ENCODE measurements around the gene ADAM22. TPM values are rescaled to one million over a fixed set of nuclear protein-coding genes. Genes with fewer than 3 reads are reported as not detected.

ADAM22 gene
- total and polyA plus RNA-seq, 7 donors, result under 0.01 to 3.5 (median 1.4) TPM

DNA sequence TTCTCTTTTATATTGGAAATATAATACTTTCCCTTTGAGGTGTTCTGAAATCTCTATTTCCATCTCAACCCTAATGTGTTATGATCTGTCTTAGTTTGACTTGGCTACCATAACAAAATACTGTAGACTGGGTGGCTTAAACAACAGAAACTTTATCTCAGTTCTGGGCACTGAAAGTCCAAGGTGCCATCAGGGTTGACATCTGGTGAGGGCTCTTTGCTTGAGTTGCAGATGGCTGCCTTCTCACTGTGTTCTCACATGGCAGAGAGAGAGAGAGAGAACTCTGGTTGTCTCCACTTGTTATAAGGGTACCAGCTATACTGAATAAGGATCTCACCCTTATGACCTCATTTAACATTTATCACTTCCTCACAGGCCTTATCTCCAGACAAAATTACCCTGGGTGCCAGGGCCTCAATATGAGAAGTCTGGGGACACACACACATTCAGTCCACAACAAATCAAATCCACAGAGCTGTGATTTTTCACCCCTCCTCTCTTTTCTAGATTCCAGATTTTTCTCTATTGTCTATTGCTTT, 181.3 kb downstream of the ADAM22 start:
- intact Hi-C loops (cut with DNase I), result no loop called here
- no peaks in the 10 kb centered on the region for H3K27me3 ChIP-seq
- no peaks in the 10 kb centered on the region for H3K9me3 ChIP-seq
- H3K4me3 ChIP-seq, result no peak overlapping the region
- peaks cover 0 to 4% (median 0%) of the 10 kb centered on the region in 4 donors for H3K4me1 ChIP-seq
- DNase-seq, result no peak
- H3K27ac ChIP-seq, result no peak overlapping the region
- H3K36me3 ChIP-seq, result no peaks in the 10 kb centered on the region
- TF ChIP-seq POLR2A (IDR thresholded peaks at IDR 0.05), result no peak

DNA sequence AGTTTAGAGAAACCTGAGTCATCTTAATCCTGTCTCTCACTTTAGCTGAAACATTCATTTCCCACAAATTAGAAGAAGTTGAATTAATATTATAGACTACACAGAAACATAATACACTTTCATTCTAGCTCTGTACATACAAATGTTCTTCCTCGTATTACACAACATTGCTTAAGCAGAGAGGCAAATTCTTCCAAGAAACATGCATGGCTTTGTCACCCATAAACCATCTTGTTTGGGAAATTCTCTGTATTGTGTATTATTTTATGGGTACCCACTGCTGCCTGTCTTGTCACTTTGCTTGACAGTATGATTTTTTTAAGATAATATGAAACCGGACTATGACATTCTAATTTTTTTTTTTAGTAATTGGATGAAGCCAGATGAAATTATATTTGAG, 181.8 kb downstream of the ADAM22 start:
- Histone ChIP-seq H3K9me3 (no peaks in the 10 kb centered on the region), H3K4me3 (no peak overlapping the region), H3K27ac (no peak overlapping the region), H3K4me1 (peaks cover 0 to 4% (median 0%) of the 10 kb centered on the region in 4 donors), H3K36me3 (no peaks in the 10 kb centered on the region), H3K27me3 (no peaks in the 10 kb centered on the region)
- TF ChIP-seq, protein P1, sequence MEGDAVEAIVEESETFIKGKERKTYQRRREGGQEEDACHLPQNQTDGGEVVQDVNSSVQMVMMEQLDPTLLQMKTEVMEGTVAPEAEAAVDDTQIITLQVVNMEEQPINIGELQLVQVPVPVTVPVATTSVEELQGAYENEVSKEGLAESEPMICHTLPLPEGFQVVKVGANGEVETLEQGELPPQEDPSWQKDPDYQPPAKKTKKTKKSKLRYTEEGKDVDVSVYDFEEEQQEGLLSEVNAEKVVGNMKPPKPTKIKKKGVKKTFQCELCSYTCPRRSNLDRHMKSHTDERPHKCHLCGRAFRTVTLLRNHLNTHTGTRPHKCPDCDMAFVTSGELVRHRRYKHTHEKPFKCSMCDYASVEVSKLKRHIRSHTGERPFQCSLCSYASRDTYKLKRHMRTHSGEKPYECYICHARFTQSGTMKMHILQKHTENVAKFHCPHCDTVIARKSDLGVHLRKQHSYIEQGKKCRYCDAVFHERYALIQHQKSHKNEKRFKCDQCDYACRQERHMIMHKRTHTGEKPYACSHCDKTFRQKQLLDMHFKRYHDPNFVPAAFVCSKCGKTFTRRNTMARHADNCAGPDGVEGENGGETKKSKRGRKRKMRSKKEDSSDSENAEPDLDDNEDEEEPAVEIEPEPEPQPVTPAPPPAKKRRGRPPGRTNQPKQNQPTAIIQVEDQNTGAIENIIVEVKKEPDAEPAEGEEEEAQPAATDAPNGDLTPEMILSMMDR (IDR thresholded peaks at IDR 0.05), result no peak
- no peak for TF ChIP-seq POLR2AphosphoS5 (IDR thresholded peaks at IDR 0.05)
- no peak for TF ChIP-seq EP300 (IDR thresholded peaks at IDR 0.05)
- no peak for TF ChIP-seq POLR2A (IDR thresholded peaks at IDR 0.05)
- DNase-seq, result no peak
- 88 to 89% methylated on average over 2 of the region's 2 CpGs for WGBS, 2 donors
- intact Hi-C loops (cut with DNase I), result no loop called here

DNA sequence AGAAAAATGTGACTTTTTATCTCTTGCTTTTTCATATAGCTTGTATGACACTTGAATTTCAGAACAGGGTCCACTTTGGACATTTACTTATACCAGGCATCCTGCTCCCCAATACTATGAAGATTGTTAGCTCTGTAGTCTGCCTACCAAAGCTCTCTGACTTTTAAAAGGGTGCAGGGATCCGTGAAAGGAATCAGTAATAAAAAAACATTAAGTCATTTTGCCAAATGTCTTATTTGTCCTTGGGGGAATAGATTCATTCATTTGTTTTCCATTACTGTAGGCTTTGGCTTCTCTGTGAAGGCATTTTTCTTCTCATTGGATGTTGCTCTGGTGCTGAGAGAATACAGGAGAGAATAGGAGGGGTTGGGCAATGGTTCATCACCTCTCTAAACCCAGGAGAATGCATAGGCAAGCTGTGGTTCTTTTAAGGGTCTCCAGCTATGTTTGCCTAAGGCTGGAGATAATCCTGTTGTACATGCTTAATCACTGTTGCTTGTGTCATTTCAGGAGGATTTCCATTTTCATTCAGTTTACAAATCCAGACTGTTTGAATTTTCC, 182.3 kb downstream of the ADAM22 start:
- Histone ChIP-seq H3K27ac (no peak overlapping the region), H3K36me3 (no peaks in the 10 kb centered on the region), H3K4me3 (no peak overlapping the region), H3K9me3 (no peaks in the 10 kb centered on the region), H3K27me3 (no peaks in the 10 kb centered on the region), H3K4me1 (peaks cover 0 to 4% (median 0%) of the 10 kb centered on the region in 4 donors)
- intact Hi-C loops (cut with DNase I), result no loop called here
- 70 to 71% methylated on average over 1 of the region's 1 CpG for WGBS, 2 donors
- no peak for TF ChIP-seq POLR2AphosphoS5 (IDR thresholded peaks at IDR 0.05)
- no peak for DNase-seq

DNA sequence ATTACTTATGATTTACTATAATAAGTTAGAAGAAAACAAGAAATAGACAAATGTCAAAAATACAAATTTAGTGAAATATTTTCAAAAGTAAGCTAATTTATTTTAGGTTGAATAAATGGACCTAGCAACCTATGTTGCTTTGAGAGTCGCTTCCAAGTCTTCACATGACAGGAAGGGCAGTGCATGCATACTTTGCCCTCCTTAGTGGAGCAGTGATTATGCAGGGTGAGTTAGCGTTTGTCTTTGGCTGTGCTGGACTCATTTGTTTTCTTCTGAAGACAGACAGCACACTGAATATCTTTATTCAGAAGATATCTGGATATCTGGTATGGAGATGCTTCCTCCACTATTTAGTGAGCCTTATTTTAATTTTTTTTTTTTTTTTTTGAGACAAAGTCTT, 183.3 kb downstream of the ADAM22 start:
- Histone ChIP-seq H3K27me3 (no peaks in the 10 kb centered on the region), H3K4me3 (no peak overlapping the region), H3K4me1 (no peaks in the 10 kb centered on the region), H3K27ac (no peak overlapping the region), H3K9me3 (no peaks in the 10 kb centered on the region), H3K36me3 (no peaks in the 10 kb centered on the region)
- WGBS, 2 donors, result 69 to 84% methylated on average over 2 of the region's 2 CpGs
- TF ChIP-seq, protein P1 (IDR thresholded peaks at IDR 0.05), result no peak
- intact Hi-C loops (cut with DNase I), result no loop called here
- DNase-seq, result no peak

DNA sequence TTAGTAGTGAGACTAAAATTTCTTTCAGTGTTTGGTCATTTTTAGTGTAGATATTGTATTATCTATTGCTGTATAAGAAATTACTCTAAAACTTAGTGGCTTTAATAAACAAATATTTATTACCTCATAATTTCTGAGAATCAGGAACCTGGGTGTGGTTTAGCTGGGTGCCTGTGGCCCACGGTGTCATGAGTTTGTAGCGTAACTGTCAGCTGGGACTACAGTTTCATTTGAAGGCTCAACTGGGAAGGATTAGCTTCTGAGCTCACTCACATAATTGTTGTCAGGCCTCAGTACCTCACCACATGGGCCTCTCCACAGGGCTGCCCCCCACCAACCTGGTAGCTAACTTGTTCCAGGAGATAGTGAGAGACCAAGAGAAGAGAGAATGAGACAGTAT, 187.3 kb downstream of the ADAM22 start:
- no peaks in the 10 kb centered on the region for H3K27me3 ChIP-seq
- H3K4me1 ChIP-seq, result no peaks in the 10 kb centered on the region
- no peak overlapping the region for H3K4me3 ChIP-seq
- no peak overlapping the region for H3K27ac ChIP-seq
- WGBS, 2 donors, result 95 to 97% methylated on average over 2 of the region's 2 CpGs
- DNase-seq, result no peak
- intact Hi-C loops (cut with DNase I), result no loop called here
- no peaks in the 10 kb centered on the region for H3K36me3 ChIP-seq
- TF ChIP-seq POLR2AphosphoS5 (IDR thresholded peaks at IDR 0.05), result no peak
- no peak for TF ChIP-seq EP300 (IDR thresholded peaks at IDR 0.05)
- no peak for TF ChIP-seq POLR2A (IDR thresholded peaks at IDR 0.05)
- TF ChIP-seq, protein P1 (IDR thresholded peaks at IDR 0.05), result no peak
- H3K9me3 ChIP-seq, result no peaks in the 10 kb centered on the region

DNA sequence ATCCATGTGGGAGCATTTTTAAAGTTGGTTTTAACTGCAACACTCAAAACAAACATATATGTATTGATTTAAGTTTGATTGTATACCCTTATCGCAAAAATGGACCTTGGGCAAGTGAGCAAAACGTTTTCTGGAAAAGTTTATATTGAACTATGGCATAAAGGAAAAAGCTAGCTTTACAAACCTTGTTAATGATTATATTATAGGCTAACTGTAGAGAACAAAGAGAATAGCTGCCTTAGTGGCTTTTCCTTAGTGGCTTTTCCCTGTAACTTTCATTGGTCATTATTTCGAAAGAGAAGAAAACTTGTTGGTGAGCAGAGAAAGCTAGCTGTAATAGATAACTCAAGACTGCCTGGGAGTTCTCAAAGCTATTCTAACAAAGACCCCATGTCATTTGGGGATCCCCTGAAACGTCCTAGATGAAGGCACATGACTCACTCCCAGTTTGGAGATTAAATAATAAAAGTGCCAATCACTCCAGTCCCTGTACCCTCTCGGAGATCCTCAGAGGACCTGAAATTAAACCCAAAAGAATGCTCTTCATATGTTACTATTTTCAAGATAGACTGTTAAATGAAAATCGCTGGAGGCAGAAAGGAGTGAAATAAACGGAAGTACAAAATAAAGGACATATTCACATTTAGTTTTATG, 193.7 kb downstream of the ADAM22 start:
- 17 to 56% methylated on average over 7 of the region's 7 CpGs for WGBS, 2 donors
- intact Hi-C loops (cut with DNase I), result no loop called here
- no peak overlapping the region for H3K4me3 ChIP-seq
- no peak for DNase-seq
- H3K27me3 ChIP-seq, result no peaks in the 10 kb centered on the region
- TF ChIP-seq POLR2A (IDR thresholded peaks at IDR 0.05) (no peak), POLR2AphosphoS5 (IDR thresholded peaks at IDR 0.05) (no peak), EP300 (IDR thresholded peaks at IDR 0.05) (no peak)
- TF ChIP-seq, protein P1 (IDR thresholded peaks at IDR 0.05), result no peak
- no peaks in the 10 kb centered on the region for H3K9me3 ChIP-seq
- H3K27ac ChIP-seq, result no peak overlapping the region
- no peaks in the 10 kb centered on the region for H3K4me1 ChIP-seq
- H3K36me3 ChIP-seq, result no peaks in the 10 kb centered on the region
